HG02852 (cell line): ENCODE results near the gene CBFA2T3.

ENCODE experiments used
- ATAC-seq: cut with Tn5 transposase; IDR thresholded peaks from one replicate; pipeline ENCODE4 v1.9.1; 2021; ENCODE audit warnings: mild to moderate bottlenecking, moderate library complexity; ENCODE audit not compliant: unreplicated experiment

The CBFA2T3 gene

GRCh38 chr16:88880226-88881006, 96.6 kb downstream of the CBFA2T3 start:
- no peak for ATAC-seq

GRCh38 chr16:88879788-88880055, 97.3 kb downstream of the CBFA2T3 start:
- no peak for ATAC-seq

DNA sequence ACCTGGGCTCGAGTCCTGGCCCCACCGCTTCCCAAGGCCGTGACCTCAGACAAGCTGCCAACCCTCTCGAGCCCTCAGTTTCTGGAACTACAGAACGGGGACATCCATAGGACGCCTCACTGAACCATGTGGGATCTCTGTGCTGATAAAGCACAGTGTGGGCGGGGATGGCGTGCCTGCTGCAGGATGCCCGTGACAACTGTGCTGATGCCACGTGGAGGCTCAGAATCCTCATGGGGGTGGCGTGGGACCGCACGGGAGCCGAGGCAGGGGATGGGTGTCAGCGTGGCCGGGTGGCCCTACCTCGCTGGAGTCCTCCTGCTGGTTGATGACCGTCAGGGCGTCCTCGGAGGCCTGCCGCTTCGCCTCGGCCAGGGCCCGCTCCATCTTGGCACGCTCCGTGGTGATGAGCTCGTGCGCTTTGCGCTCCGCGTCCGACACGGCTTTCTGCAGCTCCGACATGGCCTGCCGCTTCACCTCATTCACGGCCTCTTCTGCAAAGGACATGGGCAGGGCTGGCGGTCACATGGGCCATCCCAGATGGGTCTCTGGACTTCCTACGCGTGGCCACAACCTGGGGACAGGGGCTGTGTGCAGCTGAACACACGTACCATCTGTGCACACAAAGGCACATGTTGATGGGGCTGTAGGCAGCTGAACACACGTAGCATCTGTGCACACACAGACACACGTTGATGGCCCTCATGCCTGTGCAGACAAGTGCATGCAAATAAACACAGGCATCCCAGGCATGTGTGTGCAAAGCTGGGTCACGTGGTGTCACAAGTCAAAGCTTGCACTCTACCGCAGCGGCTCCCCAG, 97.8 kb downstream of the CBFA2T3 start:
- no peak for ATAC-seq

GRCh38 chr16:88878356-88878755, 98.7 kb downstream of the CBFA2T3 start:
- ATAC-seq, result no peak

- no peak for ATAC-seq
These were observed 99.3 kb downstream of the CBFA2T3 start for GRCh38 chr16:88877564-88878289.

DNA sequence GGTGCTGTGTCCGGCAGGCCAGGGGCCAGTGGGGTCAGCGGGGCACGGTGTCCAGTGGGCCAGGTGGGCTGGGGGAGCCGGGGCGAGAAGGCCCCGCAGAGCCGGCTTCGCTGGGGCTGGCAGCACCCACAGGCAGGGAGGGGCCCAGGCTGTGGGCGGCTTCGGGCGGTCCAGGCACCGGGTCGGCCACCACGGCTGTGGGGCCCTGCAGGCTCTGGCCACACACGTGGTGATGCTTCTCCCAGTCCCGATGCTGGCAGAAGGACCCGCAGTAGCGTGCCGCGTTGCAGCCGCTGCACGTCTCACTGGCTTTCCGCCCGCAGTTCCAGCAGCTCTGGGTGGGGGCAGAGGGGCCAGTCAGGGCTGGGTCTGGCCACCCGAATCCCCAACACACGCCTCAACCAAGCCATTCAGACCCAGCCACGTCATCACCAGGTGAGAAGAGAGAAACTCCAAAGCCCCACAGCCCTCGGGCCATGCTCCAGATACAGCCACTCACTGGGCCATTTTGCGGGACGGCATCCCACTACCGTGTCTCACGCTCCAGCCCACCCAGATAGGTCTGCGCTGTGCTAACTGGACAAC, 100.0 kb downstream of the CBFA2T3 start:
- no peak for ATAC-seq

- ATAC-seq, result no peak
These were observed 101.2 kb downstream of the CBFA2T3 start for GRCh38 chr16:88875703-88876234.

- no peak for ATAC-seq
These were observed 101.9 kb downstream of the CBFA2T3 start for GRCh38 chr16:88874938-88875599.

- no peak for ATAC-seq
These were observed 104.2 kb downstream of the CBFA2T3 start for GRCh38 chr16:88872650-88873331.

- ATAC-seq, result no peak
These were observed 105.1 kb downstream of the CBFA2T3 start for GRCh38 chr16:88871730-88872416.

DNA sequence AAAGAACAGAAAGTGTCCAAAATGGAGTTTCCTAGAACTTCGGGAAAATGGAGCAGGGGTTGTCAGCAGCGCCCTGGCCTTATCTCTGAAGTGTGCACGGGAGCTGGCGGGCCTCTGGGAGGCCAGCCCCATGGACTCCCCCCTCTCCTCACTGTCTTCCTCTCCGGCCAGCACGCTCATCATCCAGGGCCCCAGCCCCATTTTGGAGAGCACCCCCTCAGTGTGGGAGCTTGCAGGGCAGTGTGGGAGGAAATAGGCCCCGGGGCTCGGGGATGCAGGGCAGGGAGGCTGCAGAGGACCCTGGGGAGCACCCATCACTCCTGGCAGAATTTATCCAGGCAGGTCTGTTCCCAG, 105.7 kb downstream of the CBFA2T3 start:
- no peak for ATAC-seq

- no peak for ATAC-seq
These were observed 106.2 kb downstream of the CBFA2T3 start for GRCh38 chr16:88870608-88871348.

DNA sequence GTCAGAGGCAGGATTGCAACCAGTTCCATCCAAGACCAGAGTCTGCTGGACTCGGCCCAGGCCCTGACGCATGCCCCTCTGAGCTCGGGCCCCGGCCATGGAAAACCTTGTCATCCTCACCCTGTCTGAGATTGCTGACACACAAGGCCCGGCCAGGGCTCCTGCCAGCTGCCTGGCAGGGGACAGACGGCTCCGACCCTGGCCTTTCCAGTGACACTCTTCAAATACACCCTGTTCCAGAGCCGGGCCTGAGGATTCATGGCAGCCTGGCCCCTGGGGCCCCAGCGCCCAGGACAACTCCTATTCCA, 107.4 kb downstream of the CBFA2T3 start:
- ATAC-seq, result no peak

- ATAC-seq, result no peak
These were observed 107.9 kb downstream of the CBFA2T3 start for GRCh38 chr16:88868974-88869672.

- ATAC-seq, result no peak
These were observed 109.3 kb downstream of the CBFA2T3 start for GRCh38 chr16:88867581-88868246.

- no peak for ATAC-seq
These were observed 110.7 kb downstream of the CBFA2T3 start, which contains the start of gene PABPN1L for GRCh38 chr16:88866151-88866920. Gene PABPN1L (minus strand): TSS chr16:88866660. CDS start chr16:88866606, 54 bp downstream.

GRCh38 chr16:88865742-88866141, 111.3 kb downstream of the CBFA2T3 start:
- ATAC-seq, result no peak
